OCI-LY1 (cell line): ENCODE results near the gene AJUBA.
"Not testable (repeated sequence)": the region's sequence is repeated elsewhere in the genome, so short reads cannot be mapped to it uniquely, and the experiment has no call there.

Source experiments
- H2AFZ ChIP-seq: fragments of 200-600 bp; sonication (generic), shearing (Covaris generic); 2 replicates; pipeline ENCODE4 v1.6.0; 2014; ENCODE audit warnings: antibody characterized with exemption, mild to moderate bottlenecking, low read length
- H3F3A ChIP-seq: fragments of 200-600 bp; sonication (generic), shearing (Covaris generic); 2 replicates; pipeline ENCODE4 v1.6.0; 2014; ENCODE audit warnings: mild to moderate bottlenecking, antibody characterized with exemption, low read length, moderate library complexity; ENCODE audit not compliant: insufficient read depth
- H3K27ac ChIP-seq: fragments of 200-600 bp; sonication (generic); 2 replicates; pipeline ENCODE4 v1.5.1; 2014; ENCODE audit warnings: low read length, mixed run types, mild to moderate bottlenecking, low read depth; ENCODE audit not compliant: poor library complexity, severe bottlenecking
- H3K27me3 ChIP-seq: fragments of 200-600 bp; sonication (generic); 2 replicates; pipeline ENCODE4 v1.6.0; 2014; ENCODE audit warnings: antibody characterized with exemption, mild to moderate bottlenecking, low read length, moderate library complexity; ENCODE audit not compliant: insufficient read depth
- H3K36me3 ChIP-seq: fragments of 200-600 bp; sonication (generic); 2 replicates; pipeline ENCODE4 v1.6.1; 2014; ENCODE audit warnings: mild to moderate bottlenecking, antibody characterized with exemption, low read length, moderate library complexity, mixed read lengths; ENCODE audit not compliant: insufficient read depth
- H3K4me1 ChIP-seq: fragments of 200-600 bp; sonication (generic); 2 replicates; pipeline ENCODE4 v1.5.1; 2014; ENCODE audit warnings: mild to moderate bottlenecking, low read length, moderate library complexity; ENCODE audit not compliant: insufficient read depth, severe bottlenecking
- H3K4me2 ChIP-seq: fragments of 200-600 bp; sonication (generic), shearing (Covaris generic); 2 replicates; pipeline ENCODE4 v1.6.1; 2014; ENCODE audit warnings: low read length
- H3K4me3 ChIP-seq: fragments of 200-600 bp; sonication (generic); 2 replicates; pipeline ENCODE4 v1.5.1; 2014; ENCODE audit warnings: low read length, low read depth, mild to moderate bottlenecking, mixed read lengths; ENCODE audit not compliant: poor library complexity, severe bottlenecking
- H3K79me2 ChIP-seq: fragments of 200-600 bp; shearing (Covaris generic); 2 replicates; pipeline ENCODE4 v1.6.1; 2016; ENCODE audit warnings: mixed run types, low read length, mixed read lengths; ENCODE audit not compliant: insufficient read depth
- H3K9ac ChIP-seq: fragments of 200-600 bp; sonication (generic), shearing (Covaris generic); 2 replicates; pipeline ENCODE4 v1.6.1; 2014; ENCODE audit warnings: mild to moderate bottlenecking, low read length, mixed read lengths
- H3K9me2 ChIP-seq: fragments of 200-600 bp; sonication (generic), shearing (Covaris generic); 2 replicates; pipeline ENCODE4 v1.6.1; 2014; ENCODE audit warnings: low read depth, mild to moderate bottlenecking, low read length, mixed read lengths
- H3K9me3 ChIP-seq: fragments of 200-600 bp; shearing (Covaris generic); 2 replicates; pipeline ENCODE4 v1.6.1; 2014; ENCODE audit warnings: low read length, mixed read lengths
- H4K20me1 ChIP-seq: fragments of 200-600 bp; sonication (generic), shearing (Covaris generic); 2 replicates; pipeline ENCODE4 v1.6.0; 2016; ENCODE audit warnings: mild to moderate bottlenecking, low read length; ENCODE audit not compliant: insufficient read depth
- CTCF ChIP-seq: fragments of 200-600 bp; sonication (generic), shearing (Covaris generic); IDR thresholded peaks from 2 replicates; pipeline ENCODE4 v1.5.1; 2017; ENCODE audit warnings: mild to moderate bottlenecking, antibody characterized with exemption, low read length, moderate library complexity, mixed read lengths
- EZH2 ChIP-seq: fragments of 200-600 bp; sonication (generic), shearing (Covaris generic); IDR thresholded peaks from 2 replicates; pipeline ENCODE4 v1.8.0; 2017; ENCODE audit warnings: borderline replicate concordance, mixed run types, mild to moderate bottlenecking, antibody characterized with exemption, low read length, moderate library complexity, mixed read lengths

AJUBA gene

GRCh38 chr14:23006544-23007419, 24.4 kb upstream of the AJUBA start:
- peak overlapping the region; percentile 61; the same call in 1 of the 2 replicates for H2AFZ ChIP-seq
- H3K4me1 ChIP-seq: peaks cover 46% of the 10 kb centered on the region
- no peaks in the 10 kb centered on the region for H3K9me2 ChIP-seq
- peak overlapping the region; percentile 88 for H3K27ac ChIP-seq
- H3K27me3 ChIP-seq: no peaks in the 10 kb centered on the region
- H3K36me3 ChIP-seq: no peaks in the 10 kb centered on the region
- H3K4me2 ChIP-seq: peak overlapping the region; percentile 70
- H3K4me3 ChIP-seq: peak overlapping the region; percentile 74
- no peaks in the 10 kb centered on the region for H3K9me3 ChIP-seq
- H3F3A ChIP-seq: peaks cover 9% of the 10 kb centered on the region; the same call in 1 of the 2 replicates
- peak overlapping the region; percentile 88 for H3K9ac ChIP-seq
- TF ChIP-seq EZH2 (no peak), CTCF (peak; percentile 23; the same call in 1 of the 2 replicates)
- H3K79me2 ChIP-seq: no peaks in the 10 kb centered on the region
- H4K20me1 ChIP-seq: no peaks in the 10 kb centered on the region

GRCh38 chr14:23006188-23006534, 23.8 kb upstream of the AJUBA start:
- H3K4me2 ChIP-seq: peak overlapping the region; percentile 70
- peak overlapping the region; percentile 88 for H3K27ac ChIP-seq
- H3K79me2 ChIP-seq: no peaks in the 10 kb centered on the region
- H3K27me3 ChIP-seq: no peaks in the 10 kb centered on the region
- peak overlapping the region; percentile 74 for H3K4me3 ChIP-seq
- TF ChIP-seq CTCF: no peak
- TF ChIP-seq EZH2: no peak
- H3K9me3 ChIP-seq: no peaks in the 10 kb centered on the region
- H3K9ac ChIP-seq: peak overlapping the region; percentile 88
- H3K9me2 ChIP-seq: no peaks in the 10 kb centered on the region
- peaks cover 46% of the 10 kb centered on the region for H3K4me1 ChIP-seq
- H2AFZ ChIP-seq: no peak overlapping the region
- H3F3A ChIP-seq: peaks cover 9% of the 10 kb centered on the region; the same call in 1 of the 2 replicates
- no peaks in the 10 kb centered on the region for H4K20me1 ChIP-seq
- no peaks in the 10 kb centered on the region for H3K36me3 ChIP-seq

GRCh38 chr14:23005451-23006187, 23.3 kb upstream of the AJUBA start:
- Histone ChIP-seq H3K4me3 (peak overlapping the region; percentile 74), H2AFZ (no peak overlapping the region), H3K4me2 (peak overlapping the region; percentile 70), H3K27me3 (no peaks in the 10 kb centered on the region), H3K9ac (peak overlapping the region; percentile 88), H3K9me2 (no peaks in the 10 kb centered on the region), H3K4me1 (peaks cover 46% of the 10 kb centered on the region), H3K36me3 (no peaks in the 10 kb centered on the region), H3F3A (peaks cover 9% of the 10 kb centered on the region; the same call in 1 of the 2 replicates), H3K27ac (peak overlapping the region; percentile 88), H3K79me2 (no peaks in the 10 kb centered on the region), H4K20me1 (no peaks in the 10 kb centered on the region), H3K9me3 (no peaks in the 10 kb centered on the region)
- TF ChIP-seq EZH2 (no peak), CTCF (no peak)

- not testable (repeated sequence) for H3K9ac ChIP-seq, H3F3A ChIP-seq, H3K27me3 ChIP-seq, H3K4me2 ChIP-seq, H3K9me2 ChIP-seq, H2AFZ ChIP-seq, H3K4me3 ChIP-seq, H3K36me3 ChIP-seq, H3K9me3 ChIP-seq, H3K79me2 ChIP-seq, H4K20me1 ChIP-seq, H3K27ac ChIP-seq
- H3K4me1 ChIP-seq: peaks cover 34% of the 10 kb centered on the region
These were observed 21.9 kb upstream of the AJUBA start for GRCh38 chr14:23004274-23004673.
